ENCODE results near the gene PIGW.

DNA sequence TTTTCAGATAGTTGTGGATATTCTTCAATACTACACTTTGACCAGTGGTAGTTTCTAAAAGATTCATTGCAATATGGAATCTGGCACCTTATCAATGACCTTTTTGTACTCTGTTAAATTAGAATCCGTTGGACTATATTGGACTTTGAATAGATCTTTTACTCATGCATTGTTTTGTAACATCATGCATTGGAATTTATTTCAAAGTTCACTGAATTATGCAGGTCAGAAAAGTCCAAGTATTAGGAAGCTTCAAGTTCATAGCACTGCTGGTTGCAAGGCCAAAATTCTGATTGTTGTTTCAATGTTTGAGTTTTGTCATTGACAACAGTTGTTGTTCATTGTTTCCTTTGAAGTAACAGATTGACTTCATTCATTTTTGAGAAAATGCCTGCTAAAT is 49.0 kb downstream of the PIGW start:
- TF ChIP-seq ZNF274 (IDR thresholded peaks at IDR 0.05; ENCODE audit: low read depth, low read length) (no peak), YY1 (IDR thresholded peaks at IDR 0.05; ENCODE audit: insufficient read depth, insufficient read length) (no peak), SUZ12 (IDR thresholded peaks at IDR 0.05; ENCODE audit: extremely low read depth, insufficient read depth, insufficient read length) (no peak)

Data from NT2/D1 (cell line).